ENCODE data around the gene SLFNL1.

Gene SLFNL1

DNA sequence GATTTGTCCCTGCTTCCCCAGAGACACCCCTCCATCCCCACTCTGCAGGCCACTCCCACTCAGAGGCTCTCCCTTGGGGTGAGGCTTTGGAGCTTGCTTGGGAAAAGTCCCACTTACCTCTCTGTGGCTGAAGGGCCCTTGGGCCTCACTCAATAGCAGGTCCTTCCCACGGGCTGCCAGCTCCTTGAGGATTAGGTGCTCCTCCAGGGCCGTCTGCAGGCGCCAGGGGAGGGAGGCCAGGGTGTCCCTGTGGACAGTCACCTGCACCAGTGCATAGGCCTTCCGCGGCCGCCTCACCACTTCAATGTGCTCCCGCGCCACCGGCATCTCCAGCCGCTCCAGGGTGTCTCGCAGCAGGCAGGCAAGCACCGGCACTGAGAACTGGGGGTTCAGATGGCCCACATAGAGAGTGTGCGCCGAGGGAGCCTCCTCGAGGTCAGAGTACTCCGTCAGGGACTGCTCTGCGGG is 1.4 kb downstream of the SLFNL1 start:
- no peak for DNase-seq (ENCODE audit: low spot score)

DNA sequence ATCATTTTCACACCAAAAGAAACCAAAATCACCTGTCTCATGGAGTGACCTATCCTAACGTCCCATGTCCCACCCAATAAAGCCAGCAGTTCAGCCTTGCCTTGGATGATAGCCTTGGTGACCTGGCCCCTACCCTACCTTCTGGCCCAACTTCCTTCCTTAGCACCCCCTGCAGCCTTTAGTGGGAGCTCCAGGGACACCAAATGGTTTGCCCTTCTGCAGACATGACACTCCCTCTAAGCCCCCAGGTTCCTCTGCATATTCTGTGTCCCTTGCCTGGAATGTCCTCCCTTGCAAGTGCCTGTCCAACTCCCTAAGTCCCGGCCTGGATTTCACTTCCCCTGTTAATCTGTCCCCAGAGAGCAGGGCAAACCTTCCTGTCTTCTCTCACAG is 2.2 kb downstream of the SLFNL1 start:
- no peak for DNase-seq (ENCODE audit: low spot score)

DNA sequence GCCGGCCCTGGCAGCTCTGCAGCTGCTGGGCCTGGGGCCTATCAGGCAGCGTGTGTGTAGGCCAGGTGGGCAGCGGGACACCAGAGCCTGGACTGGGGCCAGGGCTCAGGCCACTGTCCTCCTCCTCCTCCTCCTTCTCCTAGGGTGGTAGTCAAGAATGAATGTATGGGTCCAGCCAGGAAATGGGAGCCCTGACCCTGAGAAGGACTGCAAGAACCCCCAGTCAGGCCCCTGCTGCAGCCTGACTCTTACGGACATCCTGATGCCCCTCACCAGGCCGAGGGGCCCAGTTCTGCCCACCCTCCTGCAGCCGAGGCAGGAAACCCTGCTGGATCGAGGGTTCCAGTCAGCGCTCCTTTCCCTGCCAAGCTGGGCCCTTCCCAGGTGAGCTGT is 3.5 kb downstream of the SLFNL1 start:
- DNase-seq (ENCODE audit: low spot score) = no peak

DNA sequence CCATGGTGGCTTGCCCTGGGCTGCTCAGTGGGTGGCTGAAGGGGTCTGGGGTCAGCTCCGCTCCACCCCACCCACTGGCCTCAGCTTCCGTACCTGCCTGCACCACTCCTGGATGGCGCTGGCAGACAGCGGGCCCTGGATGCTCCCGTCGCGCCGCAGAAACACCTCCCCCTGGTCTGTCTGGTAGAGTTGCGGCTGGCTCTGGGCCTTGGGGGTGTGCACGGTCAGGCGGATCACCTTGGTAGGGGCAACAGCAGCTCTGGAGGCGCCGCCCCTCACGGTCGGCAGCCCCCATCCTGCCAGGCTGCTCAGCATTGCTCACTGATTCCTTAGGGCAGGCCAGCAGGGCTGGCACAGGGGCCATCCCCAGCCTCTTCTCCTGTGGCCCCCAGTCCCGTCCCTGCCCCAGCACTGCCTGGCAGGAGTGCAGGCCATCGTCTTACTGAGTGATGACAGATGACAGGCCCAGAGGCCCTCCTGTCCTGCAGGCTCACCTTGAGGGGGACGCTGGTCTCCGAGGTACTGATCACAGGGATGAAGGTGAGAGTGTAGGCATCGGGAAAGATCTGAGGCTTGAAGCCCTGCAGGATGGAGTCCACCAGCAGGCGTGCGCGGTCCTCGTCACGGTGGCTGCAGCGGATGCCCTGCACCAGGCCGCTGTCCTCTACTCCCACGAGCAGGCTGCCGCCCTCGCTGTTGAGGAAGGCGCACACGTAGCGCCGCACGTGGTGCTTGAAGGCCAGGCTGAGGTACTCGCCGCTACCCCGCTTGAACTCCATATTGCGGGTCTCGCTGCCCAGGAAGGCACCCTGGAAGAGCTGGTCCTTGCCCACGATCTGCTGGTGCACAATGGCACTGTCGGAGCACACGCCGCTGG is 4.1 kb downstream of the SLFNL1 start:
- DNase-seq (ENCODE audit: low spot score) = no peak

DNA sequence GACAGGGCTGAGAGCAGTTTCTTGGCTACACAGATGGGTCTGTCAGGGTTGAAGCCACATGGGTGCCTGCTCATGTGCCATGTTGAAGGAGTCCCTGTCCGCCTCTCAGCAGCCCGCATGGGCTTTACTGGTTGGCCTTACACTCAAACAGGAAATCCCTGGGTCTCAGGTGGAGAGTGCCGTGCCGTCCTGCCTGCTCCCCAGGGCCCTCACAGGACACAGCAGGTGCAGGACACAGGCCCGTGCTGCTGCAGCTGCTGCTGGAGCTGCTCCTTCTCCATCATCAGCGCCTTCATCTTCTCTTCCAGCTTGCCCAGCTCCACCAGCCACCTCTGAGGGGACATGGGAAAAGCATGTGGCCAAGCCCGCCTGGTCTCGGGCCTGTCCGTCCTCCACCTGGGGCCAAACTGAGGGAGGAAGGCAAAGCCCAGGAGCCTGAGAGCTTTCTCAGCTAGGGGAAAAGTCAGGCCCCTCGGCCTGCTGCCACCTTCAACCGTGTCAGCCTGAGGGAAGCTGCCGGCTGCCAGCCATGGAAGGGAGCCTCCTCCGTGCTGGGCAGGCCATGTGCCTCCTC is 5.5 kb downstream of the SLFNL1 start:
- DNase-seq (ENCODE audit: low spot score) = no peak

DNA sequence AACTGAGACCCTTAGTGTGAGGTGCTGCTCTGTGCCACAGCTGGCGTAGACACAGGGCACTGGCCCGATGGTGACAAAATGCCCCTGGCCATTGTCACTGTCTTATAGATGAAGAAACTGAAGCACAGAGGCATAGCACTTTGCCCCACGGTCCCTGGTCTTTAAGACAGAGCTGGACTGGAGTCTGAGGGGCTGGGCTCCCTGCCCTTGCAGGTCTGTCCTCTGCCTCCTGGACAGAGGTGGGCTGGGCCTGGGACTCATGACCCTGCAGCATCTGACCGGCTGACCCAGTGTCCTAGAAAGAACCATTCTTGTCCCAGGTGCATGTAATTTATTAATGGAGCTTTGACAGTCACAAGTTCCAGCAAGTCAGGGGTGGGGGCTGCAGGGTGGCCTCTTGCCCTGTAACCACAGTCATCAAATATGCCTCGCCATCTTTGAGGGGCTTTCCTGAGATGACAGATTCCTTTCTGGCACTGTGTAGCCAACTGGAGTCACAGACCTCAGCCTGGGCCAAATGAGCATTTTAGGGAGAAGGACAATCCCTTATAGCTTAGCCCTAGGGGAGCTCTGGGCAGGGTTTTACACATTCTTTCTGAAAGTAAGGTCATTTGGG is 6.1 kb downstream of the SLFNL1 start:
- no peak for DNase-seq (ENCODE audit: low spot score)

DNA sequence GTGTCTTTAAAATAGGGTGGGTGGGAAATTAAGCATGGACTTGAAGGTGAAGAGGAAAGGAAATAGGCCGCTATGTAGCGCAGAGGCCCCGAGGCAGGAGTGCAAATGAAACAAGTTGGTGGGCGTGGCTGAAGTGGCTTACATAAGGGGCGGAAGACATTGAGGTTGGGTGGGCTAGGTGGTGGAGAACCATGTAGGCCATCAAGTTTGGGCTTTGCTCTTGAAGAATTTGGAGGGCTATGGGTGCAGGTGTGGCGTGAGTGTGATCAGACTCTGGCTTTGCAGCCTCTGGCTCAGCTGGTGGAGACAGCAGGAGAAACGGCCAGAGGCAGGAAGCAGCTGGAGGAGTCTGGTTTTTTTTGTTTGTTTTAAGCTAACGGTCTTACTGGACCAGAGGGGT is 6.7 kb downstream of the SLFNL1 start:
- no peak for DNase-seq (ENCODE audit: low spot score)

DNA sequence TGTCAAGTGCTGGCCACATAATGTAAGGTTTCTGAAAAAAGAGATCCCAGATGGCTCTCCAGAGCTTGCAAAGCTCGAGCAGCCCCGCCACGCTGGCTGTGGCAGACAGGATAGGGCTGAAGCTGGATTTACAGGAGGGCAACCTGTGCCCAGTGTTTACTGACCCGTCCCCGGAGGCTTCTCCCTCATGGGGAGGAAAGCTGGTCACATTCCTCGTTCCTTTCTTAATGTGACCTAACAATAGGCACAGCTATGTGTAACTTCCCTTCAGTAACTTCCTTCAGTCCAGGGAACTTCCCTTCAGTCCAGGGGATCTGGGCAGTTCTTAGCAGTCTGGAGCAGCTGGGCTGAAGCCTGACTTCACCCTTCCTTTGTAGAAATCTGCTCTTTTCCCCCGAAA is 7.7 kb downstream of the SLFNL1 start:
- no peak for DNase-seq (ENCODE audit: low spot score)

DNA sequence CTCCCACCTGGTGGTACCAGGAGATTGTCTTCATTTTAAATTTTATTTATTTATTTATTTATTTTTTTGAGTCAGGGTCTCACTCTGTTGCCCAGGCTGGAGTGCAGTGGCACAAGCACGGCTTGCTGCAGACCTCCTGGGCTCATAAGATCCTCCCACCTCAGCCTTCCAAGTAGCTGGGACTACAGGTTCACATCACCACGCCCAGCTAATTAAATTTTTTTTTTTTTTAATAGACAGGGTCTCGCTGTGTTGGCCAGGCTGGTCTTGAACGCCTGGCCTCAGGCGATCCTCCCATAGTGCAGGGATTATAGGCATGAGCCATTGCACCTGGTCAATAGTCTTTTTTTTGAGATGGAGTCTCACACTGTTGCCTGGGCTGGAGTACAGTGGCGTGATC is 8.5 kb downstream of the SLFNL1 start:
- no peak for DNase-seq (ENCODE audit: low spot score)

DNA sequence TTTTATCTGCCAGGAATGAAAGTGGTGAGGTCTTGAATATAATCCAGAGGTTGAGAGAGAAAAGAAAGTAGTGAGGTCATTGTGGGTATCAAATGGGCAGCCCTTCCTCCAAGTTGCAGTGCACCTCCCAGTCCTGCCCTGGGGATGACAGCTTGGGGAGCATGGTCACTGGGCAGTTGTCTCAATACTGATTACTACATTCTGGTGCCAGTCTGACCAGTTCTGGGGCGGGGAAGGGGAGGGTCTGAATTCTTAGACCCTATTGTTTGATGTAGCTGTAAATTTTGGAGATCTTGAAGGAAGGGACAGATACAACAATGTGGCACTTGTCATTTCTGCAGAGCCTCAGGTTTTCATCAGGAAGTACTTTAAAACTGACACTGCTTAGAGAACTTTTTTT is 11.2 kb downstream of the SLFNL1 start:
- no peak for DNase-seq (ENCODE audit: low spot score)

DNA sequence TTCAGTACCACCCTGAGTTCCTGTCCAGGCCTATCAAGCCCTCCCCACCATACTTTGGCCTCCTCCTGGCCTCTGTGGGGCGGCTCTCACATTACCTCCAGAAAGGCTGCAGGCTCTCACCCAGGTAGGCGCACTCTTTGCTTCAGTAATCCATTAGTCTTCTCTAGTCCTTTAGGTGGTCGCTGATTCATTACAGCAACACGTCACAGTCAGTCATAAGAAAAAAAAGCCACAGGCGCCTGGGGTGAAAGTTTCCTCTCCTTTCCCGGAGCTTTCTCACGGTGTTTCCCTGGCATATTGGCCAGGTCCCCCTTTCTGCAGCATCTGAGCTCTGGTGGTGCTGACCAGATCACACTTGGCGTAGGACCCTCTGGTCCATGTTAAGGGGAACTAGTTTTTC is 12.1 kb downstream of the SLFNL1 start:
- DNase-seq (ENCODE audit: low spot score) = no peak

DNA sequence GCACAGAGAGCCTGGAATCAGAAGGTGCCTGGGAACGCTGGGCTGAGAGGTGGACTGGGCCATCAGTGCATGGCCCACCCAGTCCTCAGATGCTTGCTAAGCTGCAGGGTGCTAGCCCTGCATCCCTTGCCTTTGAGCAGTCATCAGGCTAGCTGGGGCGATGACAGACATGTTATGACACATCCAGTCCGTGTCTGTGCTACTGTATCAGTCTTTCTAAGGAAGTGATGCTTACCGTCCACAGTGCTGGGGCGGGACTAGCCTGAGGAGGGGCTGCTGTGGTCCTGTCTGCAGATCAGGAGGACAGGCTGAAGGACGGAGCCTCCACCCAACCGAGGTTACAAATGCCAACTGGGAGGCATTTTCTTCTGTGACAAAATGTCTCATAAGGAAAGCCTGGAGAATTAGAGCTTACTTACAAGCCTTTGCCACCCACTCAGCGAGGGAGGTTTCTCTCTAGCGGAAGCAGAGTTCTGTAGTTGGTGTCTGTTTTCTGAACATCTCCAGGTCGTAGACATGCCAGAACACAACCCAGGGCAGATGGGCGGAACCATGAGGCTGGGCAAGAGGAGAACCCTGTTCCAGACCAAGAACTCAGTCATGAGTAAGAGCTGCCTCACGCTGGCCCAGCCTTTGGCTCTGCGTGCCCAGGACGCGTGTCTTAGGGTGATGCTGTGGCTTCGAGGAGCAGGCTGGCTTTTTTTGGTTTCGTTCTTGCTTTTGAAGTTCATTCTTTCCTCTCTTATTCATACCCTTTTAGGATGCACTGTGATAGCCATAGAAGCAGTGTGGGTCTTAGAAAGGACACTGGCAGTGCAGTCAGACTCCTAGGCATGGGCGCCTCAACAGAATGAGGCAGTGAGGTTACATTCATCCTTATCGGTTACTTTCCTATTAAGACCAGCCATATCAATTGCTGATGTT is 14.3 kb downstream of the SLFNL1 start:
- no peak for DNase-seq (ENCODE audit: low spot score)

DNA sequence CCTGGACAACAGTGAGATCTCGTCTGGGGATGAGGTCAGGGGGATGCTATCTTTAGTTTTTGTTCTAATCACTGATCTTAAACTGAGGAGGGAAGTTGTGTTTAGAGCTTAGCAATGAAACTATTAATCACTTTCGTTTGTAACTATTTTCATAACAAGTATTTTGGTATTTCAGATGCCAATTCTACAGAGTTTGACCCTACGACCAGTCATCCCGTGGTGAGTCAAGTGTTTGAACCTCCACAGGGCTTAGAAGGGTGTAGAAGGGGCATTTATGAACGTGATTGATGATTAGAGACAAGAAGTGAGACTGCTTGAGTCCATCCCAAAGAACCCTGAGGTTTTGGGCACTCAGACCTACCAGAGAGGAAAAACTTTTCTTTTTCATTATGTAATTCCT is 15.6 kb downstream of the SLFNL1 start:
- no peak for DNase-seq (ENCODE audit: low spot score)

DNA sequence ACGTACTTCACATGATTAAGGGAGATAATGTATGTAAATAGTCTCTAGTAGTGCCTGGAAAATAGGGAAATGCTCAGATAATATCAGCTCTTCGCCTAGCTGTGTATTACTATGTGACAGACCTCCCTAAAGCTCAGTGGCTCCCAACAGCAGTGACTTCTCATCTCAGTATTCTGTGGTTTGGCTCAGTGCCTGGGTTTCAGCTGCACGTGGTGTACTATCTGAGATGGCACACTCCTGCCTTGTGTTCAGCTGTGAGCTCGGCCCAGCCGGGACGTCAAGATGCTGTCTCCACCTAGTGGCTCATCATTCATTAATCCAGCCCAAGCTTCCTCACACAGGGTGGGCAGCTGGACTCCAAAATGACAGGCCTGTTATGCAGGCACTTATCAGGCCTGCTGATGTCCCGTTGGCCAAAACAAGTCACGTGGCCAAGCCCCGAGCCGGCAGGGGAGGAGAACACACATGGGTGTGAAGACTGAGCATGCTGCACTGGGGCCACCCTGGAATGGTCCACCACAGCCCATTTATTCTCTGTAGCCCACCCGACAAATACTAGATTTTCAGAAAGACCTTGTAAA is 17.8 kb downstream of the SLFNL1 start:
- DNase-seq (ENCODE audit: low spot score) = peak; percentile 95

DNA sequence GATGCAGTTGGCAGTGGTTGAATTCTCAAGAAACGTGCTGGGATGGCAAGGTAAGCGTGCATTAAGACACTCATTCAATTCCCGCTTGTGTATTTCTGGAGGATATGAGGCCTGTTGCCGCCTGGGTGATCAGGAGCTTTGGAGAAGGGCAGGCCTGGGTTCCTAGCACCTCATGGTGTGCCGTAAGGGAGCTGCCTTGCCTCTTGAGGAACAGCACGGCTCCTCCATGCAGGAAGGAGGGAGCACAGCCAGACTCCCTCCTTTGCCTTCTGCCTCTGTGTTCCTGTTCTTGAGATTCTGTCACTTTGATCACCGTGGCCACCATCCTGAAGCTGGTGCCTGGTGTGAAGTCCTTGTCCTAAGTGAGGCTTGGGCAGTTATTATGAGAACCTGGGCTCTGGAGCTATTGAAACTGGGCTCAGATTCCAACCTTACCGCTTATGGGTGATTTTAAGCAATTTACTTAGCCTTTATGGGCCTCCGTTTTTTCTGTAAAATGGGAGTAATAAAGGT is 18.3 kb downstream of the SLFNL1 start:
- DNase-seq (ENCODE audit: low spot score) = no peak

DNA sequence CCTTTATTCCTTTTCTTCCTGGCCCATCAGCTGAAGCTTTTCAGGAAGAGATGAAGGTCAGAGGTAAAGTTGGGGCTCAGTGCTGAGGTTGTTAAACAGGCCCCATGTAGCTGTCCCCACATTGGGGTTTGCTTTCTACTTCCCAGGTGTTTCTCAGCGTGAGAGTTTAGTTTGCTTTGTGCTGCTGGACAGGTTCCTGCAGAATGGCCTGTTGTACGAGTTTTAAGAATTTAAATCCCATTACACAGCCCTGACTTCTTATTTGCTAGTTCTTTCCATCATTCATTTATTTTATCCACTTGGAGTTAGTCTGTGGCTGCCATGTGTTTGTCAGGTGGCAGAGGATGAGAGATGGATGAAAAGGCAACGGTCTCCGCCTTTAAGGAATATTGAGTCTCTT is 22.9 kb downstream of the SLFNL1 start:
- DNase-seq (ENCODE audit: low spot score) = no peak

DNA sequence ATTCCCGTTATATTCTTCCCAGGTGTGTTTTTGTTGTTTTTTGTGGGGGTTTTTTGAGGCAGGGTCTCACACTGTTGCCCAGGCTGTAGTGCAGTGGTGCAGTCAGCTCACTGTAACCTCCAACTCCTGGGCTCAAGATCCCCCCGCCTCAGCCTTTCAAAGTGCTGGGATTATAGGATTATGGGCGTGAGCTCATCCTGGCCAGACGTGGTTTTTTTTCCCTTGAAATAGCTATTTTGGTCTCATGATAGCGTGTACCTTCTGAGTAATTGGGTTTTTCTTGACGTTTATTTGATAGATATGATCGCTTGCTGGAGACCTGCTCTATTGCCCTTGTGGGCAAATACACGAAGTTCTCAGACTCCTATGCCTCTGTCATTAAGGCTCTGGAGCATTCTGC is 24.4 kb downstream of the SLFNL1 start:
- DNase-seq (ENCODE audit: low spot score) = no peak

DNA sequence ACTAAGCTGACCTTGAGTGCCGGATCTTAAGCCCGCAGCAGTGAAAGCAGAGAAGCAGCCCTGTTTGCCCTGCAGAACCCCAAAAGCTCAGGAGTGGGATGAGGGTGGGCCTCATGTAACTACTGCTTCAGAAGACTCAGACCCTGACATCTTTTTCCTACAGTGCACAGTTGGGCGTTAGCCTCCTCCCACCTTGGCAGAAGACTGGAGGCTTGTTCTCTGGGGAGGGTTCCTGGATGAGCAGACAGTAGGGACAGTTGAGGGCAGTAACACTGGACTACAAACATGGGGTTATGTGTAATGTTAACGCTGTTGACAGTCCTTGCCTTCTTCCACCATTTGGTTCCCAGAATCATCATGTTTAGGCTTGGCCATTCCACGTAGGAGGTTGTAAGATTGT is 32.5 kb downstream of the SLFNL1 start:
- no peak for DNase-seq (ENCODE audit: low spot score)

DNA sequence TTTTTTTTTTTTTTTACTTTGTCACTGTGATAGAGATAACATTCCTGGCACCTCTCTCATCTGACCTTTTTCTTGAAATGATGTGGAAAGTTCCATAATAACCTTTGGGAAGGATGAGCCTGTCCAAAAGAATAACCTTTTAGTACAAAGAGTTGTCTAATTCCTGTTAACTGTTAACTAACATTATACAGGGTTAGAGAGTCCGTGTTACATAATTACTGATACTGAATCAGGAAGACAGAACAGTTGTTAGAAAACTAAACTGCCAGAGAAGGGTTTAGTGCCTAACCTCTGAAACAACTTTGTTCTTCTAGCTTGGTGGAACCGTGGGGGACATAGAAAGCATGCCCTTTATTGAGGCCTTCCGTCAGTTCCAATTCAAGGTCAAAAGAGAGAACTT is 33.2 kb downstream of the SLFNL1 start:
- DNase-seq (ENCODE audit: low spot score) = no peak

DNA sequence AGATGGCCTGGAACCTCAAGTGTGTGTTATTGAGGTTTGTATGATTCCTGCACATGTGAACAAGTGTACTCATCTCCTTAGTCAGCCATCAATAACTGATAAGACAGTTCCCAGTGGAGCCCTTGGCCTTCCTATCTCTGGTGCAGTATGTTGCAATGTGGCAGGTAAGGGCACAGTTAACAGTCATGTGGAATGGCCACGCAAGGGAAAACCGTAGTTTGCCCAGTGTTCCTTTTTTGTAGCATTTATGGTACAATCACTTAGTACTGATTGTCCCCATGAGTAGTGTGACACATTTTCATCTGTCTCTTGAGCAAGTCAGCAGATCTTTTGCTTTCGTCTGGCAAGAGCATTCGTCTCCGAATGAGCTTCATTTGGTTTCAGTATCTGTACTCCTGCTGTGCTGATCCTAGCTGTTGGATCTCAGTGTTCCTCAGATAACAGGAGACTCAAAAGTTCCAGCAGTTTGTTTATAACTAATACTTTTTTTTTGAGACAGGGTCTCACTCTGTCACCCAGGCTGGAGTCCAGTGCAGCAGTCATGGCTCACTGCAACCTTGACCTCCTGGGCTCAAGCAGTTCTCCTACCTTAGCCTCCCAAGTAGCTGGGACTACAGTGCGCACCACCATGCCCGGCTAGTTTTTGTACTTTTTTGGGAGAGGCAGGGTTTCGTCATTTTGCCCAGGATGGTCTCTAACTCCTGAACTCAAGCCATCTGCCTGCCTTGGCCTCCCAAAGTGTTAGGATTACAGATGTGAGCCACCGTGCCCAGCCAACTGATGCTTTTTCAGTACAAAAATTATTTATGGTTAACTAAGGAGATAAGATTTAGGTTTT is 33.9 kb downstream of the SLFNL1 start:
- no peak for DNase-seq (ENCODE audit: low spot score)

DNA sequence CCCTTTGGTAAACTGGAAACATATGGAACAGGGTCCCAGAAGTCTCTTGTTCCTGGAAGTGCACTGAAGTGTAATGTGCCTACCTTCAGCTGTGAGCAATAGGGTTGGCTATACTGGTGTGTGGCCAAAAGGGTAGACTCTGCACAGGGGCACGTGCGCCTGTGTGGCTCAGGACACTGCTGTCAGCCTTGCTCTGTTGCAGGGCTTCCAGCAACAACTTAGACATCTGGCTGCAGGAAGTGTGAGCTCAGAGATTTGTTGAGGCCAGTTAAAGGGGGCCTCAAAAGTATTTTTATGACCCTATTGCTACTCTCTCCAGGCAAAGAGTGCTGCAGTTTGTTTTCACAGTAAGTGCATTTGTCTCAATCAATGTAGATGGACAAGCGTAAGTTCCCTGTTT is 34.6 kb downstream of the SLFNL1 start:
- DNase-seq (ENCODE audit: low spot score) = no peak

All from GM03348 (cell line).